Activated T-cell treated with anti-CD3 and anti-CD28 coated beads, Interleukin-2, amount 50 U/mL, for 72 hours (primary cell): Measurements from ENCODE around the gene SRGAP2B. TPM values are rescaled to one million over a fixed set of nuclear protein-coding genes. Genes with fewer than 3 reads are reported as not detected.
"Not testable (repeated sequence)": the region's sequence is repeated elsewhere in the genome, so short reads cannot be mapped to it uniquely, and the experiment has no call there.

Source experiments
- ATAC-seq, 2 donors: fragments of 150-1000 bp; cut with Tn5 transposase; replicated peaks in 1 of 2; 2 replicates each; pipeline ENCODE4 v1.10.0; 2021; ENCODE audit warnings: moderate library complexity in 2 of 2, mild to moderate bottlenecking in 1 of 2
- DNase-seq, 2 donors: peaks; one replicate each; pipeline ENCODE4 v3.0.0; 2021 to 2022; ENCODE audit warnings: mixed read lengths in 1 of 2
- H3K27ac Mint-ChIP-seq: one replicate; pipeline ENCODE4 v1.8.0; 2022; ENCODE audit warnings: mild to moderate bottlenecking, moderate library complexity, mixed read lengths
- H3K27me3 Mint-ChIP-seq: one replicate; pipeline ENCODE4 v1.8.0; 2022; ENCODE audit warnings: low read depth, mixed read lengths
- H3K36me3 Mint-ChIP-seq, 2 donors: one replicate each; pipeline ENCODE4 v1.8.0; 2022; ENCODE audit warnings: mixed read lengths in 2 of 2, mild to moderate bottlenecking in 1 of 2; ENCODE audit not compliant: insufficient read depth in 2 of 2
- H3K4me1 Mint-ChIP-seq: one replicate; pipeline ENCODE4 v1.8.0; 2022; ENCODE audit warnings: low read depth, mixed read lengths
- H3K4me3 Mint-ChIP-seq, 2 donors: one replicate each; pipeline ENCODE4 v1.8.0; 2022; ENCODE audit warnings: mild to moderate bottlenecking in 2 of 2, mixed read lengths in 2 of 2, moderate library complexity in 2 of 2
- H3K9me3 Mint-ChIP-seq, 2 donors: one replicate each; pipeline ENCODE4 v1.8.0; 2022; ENCODE audit warnings: mixed read lengths in 2 of 2
- total RNA-seq, 2 donors: library from RNA; stranded (reverse); gene quantifications; one replicate each; pipeline ENCODE4 v1.2.3, GENCODE V29; 2022

SRGAP2B gene
- total RNA-seq, result 10 to 100 TPM; 22.3 to 34.3 TPM

GRCh38 chr1:145095284-145096057 is at the start of gene SRGAP2B, which contains the start of gene FAM72D:
Gene SRGAP2B (minus strand): TSS chr1:145095328. CDS start chr1:145092901, 2,427 bp downstream.
Gene FAM72D (plus strand): TSS chr1:145095974. CDS start chr1:145096848, 874 bp downstream.
- H3K36me3 Mint-ChIP-seq, H3K27ac Mint-ChIP-seq: not testable (repeated sequence)
- peak within 1 kb of the TSS; percentile 90 to 91 for H3K4me3 Mint-ChIP-seq

DNA sequence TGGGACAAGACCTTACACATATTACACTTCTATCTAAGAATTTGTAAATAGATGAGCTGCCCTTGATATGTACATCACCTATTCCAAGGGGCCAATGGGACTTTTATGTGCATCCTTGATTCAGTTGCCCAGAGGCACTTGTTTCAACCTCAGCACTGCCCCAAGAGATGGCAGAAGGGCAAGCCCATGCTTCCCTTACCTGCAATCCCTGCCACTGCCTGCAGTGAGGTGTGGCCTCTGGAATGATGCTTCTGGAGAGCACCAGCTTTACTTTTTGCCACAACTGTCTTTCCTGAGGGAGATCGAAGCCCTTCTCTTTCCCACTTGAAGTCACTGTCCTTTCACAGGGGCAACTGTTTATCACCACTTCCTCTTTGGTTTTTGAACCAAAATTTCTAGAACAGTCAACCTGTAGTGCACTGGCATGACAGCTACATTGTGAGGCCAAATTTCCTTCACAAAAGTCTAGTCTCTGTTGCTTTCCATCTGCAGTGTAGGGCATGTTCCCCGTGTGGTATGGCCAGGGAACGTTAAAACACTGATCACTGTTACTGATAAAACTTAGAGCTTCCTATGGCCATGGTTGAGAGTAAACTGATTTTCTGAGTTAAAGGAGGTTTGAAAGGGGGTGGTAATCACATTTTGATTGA is 49.3 kb upstream of the SRGAP2B start:
- H3K9me3 Mint-ChIP-seq, H3K4me1 Mint-ChIP-seq, DNase-seq, ATAC-seq, H3K27me3 Mint-ChIP-seq, H3K36me3 Mint-ChIP-seq, H3K27ac Mint-ChIP-seq, H3K4me3 Mint-ChIP-seq: not testable (repeated sequence)

More at GRCh38 chr1:145095284-145096057, at the start of gene SRGAP2B, which contains the start of gene FAM72D:
- peak; percentile 85 to 87 for ATAC-seq
- not testable (repeated sequence) for H3K4me1 Mint-ChIP-seq, H3K9me3 Mint-ChIP-seq, DNase-seq, H3K27me3 Mint-ChIP-seq

DNA sequence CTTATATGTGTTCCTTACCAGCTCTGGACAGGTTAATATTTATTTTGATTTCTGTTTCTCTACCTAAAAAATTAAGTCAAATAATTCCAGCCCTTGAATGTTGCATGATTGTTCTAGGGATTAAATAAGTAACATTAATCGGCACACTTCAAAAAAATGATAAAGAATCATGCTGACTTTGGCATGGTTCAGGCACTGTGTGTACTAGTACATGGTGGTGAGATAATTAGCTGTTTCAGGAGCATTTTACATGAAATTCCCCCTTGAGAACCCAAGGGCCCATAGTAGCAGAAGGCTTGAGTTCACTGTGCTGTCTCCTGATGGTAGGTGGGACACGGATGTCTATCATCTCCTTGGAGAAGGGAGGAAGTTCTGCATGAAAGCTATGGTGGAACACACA is 45.4 kb upstream of the SRGAP2B start:
- H3K27me3 Mint-ChIP-seq, result not testable (repeated sequence)

GRCh38 chr1:145134476-145134875 is 39.3 kb upstream of the SRGAP2B start:
- not testable (repeated sequence) for H3K4me1 Mint-ChIP-seq, H3K27me3 Mint-ChIP-seq, DNase-seq, ATAC-seq, H3K27ac Mint-ChIP-seq, H3K36me3 Mint-ChIP-seq, H3K9me3 Mint-ChIP-seq, H3K4me3 Mint-ChIP-seq

More for the DNA sequence above, 45.4 kb upstream of the SRGAP2B start:
- ATAC-seq, H3K27ac Mint-ChIP-seq, H3K9me3 Mint-ChIP-seq, H3K4me1 Mint-ChIP-seq, H3K36me3 Mint-ChIP-seq, H3K4me3 Mint-ChIP-seq, DNase-seq: not testable (repeated sequence)

DNA sequence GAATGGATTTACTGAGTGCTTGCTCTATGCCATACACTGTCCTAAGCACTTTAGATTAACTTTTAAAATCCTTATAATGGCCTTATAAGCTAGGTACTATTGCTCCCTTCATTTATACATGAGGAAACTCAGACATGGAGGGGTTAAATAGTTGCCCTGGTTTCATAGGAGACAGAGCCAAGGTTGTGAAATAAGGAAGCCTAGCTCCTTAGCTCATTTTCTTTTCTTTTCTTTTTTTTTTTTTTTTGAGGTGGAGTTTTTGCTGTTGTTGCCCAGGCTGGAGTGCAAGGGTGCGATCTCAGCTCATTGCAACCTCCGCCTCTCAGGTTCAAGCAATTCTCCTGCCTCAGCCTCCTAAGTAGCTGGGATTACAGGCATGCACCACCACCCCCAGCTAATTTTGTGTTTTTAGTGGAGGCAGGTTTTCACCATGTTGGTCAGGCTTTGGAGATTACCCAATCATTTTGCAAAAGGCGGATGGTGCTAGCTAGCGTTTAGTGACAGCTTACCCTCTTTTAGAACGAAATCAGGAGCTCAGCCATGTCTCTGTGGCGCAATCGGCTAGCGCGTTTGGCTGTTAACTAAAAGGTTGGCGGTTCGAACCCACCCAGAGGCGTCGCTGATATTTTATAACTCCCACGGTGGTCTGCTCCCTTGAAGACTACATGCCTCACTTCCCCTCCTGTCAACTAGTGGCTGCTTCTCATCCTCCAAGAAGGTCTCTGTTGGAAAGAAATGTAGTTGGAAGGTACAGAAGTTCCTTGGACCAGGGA is 33.8 kb upstream of the SRGAP2B start:
- H3K4me1 Mint-ChIP-seq, H3K36me3 Mint-ChIP-seq, H3K27me3 Mint-ChIP-seq, H3K9me3 Mint-ChIP-seq, DNase-seq, H3K27ac Mint-ChIP-seq, H3K4me3 Mint-ChIP-seq: not testable (repeated sequence)
- ATAC-seq, result peak in 1 of 2 donors; percentile 30

DNA sequence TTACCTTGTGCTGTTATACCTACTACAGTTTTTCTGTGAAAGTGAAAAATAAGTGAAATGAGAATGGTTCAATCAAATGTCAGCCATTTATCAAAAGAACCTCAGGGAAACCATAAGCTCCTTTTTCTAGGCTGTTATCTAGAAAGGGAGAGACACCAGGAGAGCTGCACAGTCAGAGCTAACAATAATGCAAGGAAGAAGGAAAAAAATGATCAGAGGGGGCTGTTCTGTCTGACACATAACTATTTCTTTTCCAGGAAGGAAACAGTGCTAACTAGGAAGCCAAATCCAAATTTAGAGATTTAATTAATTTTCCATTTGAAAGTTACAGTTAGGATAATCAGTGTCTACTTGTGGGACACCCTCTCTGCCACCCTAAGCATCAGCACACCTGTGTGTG is 32.0 kb upstream of the SRGAP2B start:
- not testable (repeated sequence) for H3K4me1 Mint-ChIP-seq, H3K4me3 Mint-ChIP-seq, H3K27ac Mint-ChIP-seq, H3K9me3 Mint-ChIP-seq, DNase-seq, H3K36me3 Mint-ChIP-seq, ATAC-seq, H3K27me3 Mint-ChIP-seq

GRCh38 chr1:145125112-145125511 is 30.0 kb upstream of the SRGAP2B start:
- H3K36me3 Mint-ChIP-seq, H3K4me1 Mint-ChIP-seq, H3K27me3 Mint-ChIP-seq, H3K4me3 Mint-ChIP-seq, H3K9me3 Mint-ChIP-seq, ATAC-seq, DNase-seq, H3K27ac Mint-ChIP-seq: not testable (repeated sequence)

- DNase-seq, H3K36me3 Mint-ChIP-seq, H3K27ac Mint-ChIP-seq, H3K9me3 Mint-ChIP-seq, H3K4me1 Mint-ChIP-seq, H3K27me3 Mint-ChIP-seq, ATAC-seq, H3K4me3 Mint-ChIP-seq: not testable (repeated sequence)
Measured at GRCh38 chr1:145123992-145124641, 29.0 kb upstream of the SRGAP2B start.

GRCh38 chr1:145123062-145123395 is 27.9 kb upstream of the SRGAP2B start:
- H3K36me3 Mint-ChIP-seq, H3K27ac Mint-ChIP-seq, DNase-seq, H3K9me3 Mint-ChIP-seq, H3K4me3 Mint-ChIP-seq, H3K4me1 Mint-ChIP-seq, H3K27me3 Mint-ChIP-seq, ATAC-seq: not testable (repeated sequence)

DNA sequence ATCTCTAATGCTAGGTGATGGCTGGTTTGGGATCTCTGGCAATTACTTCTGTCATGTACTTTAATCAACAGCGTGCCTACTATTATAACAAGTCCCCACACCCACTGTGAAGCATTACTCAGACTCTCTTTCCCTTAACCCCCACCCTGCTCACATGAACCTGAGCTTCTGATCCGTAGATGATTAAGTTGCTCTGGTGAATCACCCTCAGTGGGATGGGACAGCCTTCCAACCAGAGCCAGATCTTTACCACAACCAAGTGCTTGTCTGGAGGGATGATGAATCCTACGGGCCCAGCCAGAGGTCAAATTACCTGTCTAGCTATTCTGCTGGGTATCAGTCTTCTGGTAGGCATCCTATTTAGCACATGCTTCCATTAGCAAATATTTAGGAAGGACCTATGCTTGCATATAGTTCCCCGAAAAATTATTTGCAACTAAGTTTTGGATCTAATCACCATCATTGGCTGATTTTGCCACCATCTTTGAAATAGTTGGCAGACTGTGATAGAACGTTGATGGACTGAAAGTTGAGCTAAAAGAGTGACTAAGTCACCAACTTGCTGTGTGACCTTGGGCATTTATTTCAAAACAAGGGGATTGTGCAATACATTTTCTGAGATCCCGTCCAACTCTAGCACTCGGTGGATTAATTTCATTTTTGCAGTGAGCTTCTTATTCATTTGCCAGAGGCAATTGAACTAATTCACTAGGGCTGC is 27.4 kb upstream of the SRGAP2B start:
- DNase-seq, H3K27ac Mint-ChIP-seq, H3K9me3 Mint-ChIP-seq, H3K4me3 Mint-ChIP-seq, H3K36me3 Mint-ChIP-seq, H3K4me1 Mint-ChIP-seq, H3K27me3 Mint-ChIP-seq: not testable (repeated sequence)
- ATAC-seq, result peak in 1 of 2 donors; percentile 36

DNA sequence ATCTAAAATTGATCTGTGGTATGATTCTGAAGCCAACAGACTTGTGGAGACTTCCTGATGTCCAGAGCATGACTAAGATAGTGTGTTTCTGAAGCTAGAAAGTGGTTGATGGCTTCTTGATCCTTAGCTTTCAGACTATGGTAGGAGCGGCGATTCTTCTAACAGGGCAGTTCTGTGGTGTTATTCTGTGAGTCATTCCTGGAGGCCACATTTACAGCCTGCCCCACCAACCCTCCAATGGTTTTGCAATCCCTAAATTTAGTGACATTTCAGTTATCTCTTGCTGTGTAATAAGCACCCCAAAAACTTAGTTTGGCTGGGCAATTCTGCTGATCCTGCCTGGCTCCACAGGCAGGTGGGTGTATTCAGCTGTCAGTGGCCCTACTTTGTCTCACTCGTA is 24.7 kb upstream of the SRGAP2B start:
- H3K36me3 Mint-ChIP-seq, DNase-seq, ATAC-seq, H3K27me3 Mint-ChIP-seq, H3K9me3 Mint-ChIP-seq, H3K4me1 Mint-ChIP-seq, H3K27ac Mint-ChIP-seq, H3K4me3 Mint-ChIP-seq: not testable (repeated sequence)

DNA sequence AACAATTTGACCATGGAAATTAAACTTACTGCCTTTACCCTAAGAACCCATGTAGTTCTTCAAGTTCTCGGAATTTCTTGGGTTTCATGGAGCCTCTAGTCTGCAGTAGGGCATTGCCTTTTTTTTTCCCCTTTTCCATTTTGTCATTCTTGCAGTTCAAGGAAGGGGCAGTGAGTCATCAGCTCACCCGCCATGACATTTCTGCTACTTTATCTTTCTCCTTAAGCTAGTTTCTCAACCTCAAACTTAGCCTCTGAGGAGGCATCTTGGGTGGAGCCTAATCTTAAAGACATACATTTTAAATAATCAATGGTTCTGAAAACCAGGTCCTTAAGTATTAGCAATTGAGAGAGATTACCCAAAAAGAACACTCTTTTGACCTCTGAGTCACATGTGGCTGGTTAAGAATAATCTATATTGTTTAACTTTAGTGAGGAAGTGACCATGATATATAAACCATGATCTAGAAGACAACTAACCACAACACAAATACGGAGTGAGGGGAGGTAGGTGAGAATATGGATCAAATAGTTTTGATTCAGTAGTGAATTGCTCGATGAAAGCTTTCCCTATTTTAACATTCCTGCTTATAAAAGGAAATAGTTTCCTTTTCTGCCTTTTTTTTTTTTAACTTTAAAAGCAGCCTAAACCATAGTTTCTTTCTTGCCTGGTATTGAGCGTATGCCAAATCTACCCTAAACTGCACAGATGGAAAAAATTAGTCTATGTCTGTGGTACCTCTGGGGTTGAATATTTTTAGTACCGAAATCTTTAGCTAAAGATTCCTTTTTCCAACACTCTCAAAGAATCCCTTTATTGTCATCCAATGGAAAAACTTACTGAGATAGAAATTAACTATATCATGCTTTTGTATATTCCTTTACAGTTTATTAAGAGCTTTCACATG is 20.7 kb upstream of the SRGAP2B start:
- not testable (repeated sequence) for H3K4me3 Mint-ChIP-seq, H3K36me3 Mint-ChIP-seq, H3K27me3 Mint-ChIP-seq, H3K27ac Mint-ChIP-seq, H3K9me3 Mint-ChIP-seq, H3K4me1 Mint-ChIP-seq, DNase-seq
- peak in 1 of 2 donors; percentile 55 for ATAC-seq
